DOHH2 (cell line): ENCODE data around the gene LGALS9C.
"Not testable (repeated sequence)": the region's sequence is repeated elsewhere in the genome, so short reads cannot be mapped to it uniquely, and the experiment has no call there.

Experiments
- EZH2phosphoT487 ChIP-seq: fragments of 200-600 bp; sonication (generic); IDR thresholded peaks from 2 replicates; pipeline ENCODE4 v1.6.1; 2017; ENCODE audit warnings: borderline replicate concordance, mild to moderate bottlenecking, antibody characterized with exemption, low read length, moderate library complexity, mixed read lengths
- TF ChIP-seq, protein P1 (sequence below): fragments of 200-600 bp; sonication (generic); IDR thresholded peaks from one replicate; pipeline ENCODE4 v1.5.1; 2014; ENCODE audit warnings: antibody characterized with exemption, mild to moderate bottlenecking, low read depth, low read length; ENCODE audit not compliant: poor library complexity, severe bottlenecking

DNA sequence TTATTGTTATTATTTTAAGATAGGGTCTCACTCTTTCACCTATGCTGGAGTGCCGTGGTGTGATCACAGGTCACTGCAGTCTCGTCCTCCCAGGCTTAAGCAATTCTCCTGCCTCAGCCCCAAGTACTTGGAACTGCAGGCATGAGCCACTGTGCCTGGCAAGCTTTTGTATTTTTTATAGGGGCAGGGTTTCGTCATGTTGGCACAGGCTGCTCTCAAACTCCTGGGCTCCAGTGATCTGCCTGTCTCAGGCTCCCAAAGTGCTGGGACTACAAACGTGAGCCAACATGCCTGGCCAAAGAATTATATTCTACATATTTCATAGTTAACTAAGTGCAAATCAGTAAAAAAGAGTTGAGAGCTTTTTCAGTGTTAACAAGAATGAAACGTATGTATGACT, 65.6 kb downstream of the LGALS9C start:
- TF ChIP-seq, protein P1, sequence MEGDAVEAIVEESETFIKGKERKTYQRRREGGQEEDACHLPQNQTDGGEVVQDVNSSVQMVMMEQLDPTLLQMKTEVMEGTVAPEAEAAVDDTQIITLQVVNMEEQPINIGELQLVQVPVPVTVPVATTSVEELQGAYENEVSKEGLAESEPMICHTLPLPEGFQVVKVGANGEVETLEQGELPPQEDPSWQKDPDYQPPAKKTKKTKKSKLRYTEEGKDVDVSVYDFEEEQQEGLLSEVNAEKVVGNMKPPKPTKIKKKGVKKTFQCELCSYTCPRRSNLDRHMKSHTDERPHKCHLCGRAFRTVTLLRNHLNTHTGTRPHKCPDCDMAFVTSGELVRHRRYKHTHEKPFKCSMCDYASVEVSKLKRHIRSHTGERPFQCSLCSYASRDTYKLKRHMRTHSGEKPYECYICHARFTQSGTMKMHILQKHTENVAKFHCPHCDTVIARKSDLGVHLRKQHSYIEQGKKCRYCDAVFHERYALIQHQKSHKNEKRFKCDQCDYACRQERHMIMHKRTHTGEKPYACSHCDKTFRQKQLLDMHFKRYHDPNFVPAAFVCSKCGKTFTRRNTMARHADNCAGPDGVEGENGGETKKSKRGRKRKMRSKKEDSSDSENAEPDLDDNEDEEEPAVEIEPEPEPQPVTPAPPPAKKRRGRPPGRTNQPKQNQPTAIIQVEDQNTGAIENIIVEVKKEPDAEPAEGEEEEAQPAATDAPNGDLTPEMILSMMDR = not testable (repeated sequence)
- TF ChIP-seq EZH2phosphoT487 = not testable (repeated sequence)
